SK-N-SH treated with all-trans-retinoic acid at 6 μM for 48 hours (cell line): ENCODE data around the gene TPR.

Source experiments
- ARNTL ChIP-seq: fragments of 450-650 bp; formaldehyde crosslinking; IDR thresholded peaks from 2 replicates; pipeline ENCODE4 v1.5.0; 2020; ENCODE audit warnings: low read depth, mild to moderate bottlenecking, moderate library complexity, borderline replicate concordance
- CSDC2 ChIP-seq: fragments of 250-450 bp; sonication (Bioruptor Pico); IDR thresholded peaks from 2 replicates; pipeline ENCODE4 v1.5.0; 2020; ENCODE audit warnings: mild to moderate bottlenecking, moderate library complexity
- GLIS3 ChIP-seq: fragments of 250-450 bp; sonication (Bioruptor Pico); IDR thresholded peaks from 2 replicates; pipeline ENCODE4 v1.5.0; 2020; ENCODE audit warnings: mild to moderate bottlenecking, moderate library complexity
- ISL1 ChIP-seq: fragments of 250-450 bp; sonication (Bioruptor Pico); IDR thresholded peaks from 2 replicates; pipeline ENCODE4 v2.1.2; 2022; ENCODE audit warnings: mild to moderate bottlenecking, moderate library complexity
- PATZ1 ChIP-seq: fragments of 250-450 bp; sonication (Bioruptor Pico); IDR thresholded peaks from 2 replicates; pipeline ENCODE4 v1.8.0; 2020; ENCODE audit warnings: mild to moderate bottlenecking, moderate library complexity, borderline replicate concordance
- PPARA ChIP-seq: fragments of 250-450 bp; sonication (Bioruptor Pico); IDR thresholded peaks from 2 replicates; pipeline ENCODE4 v1.5.0; 2020; ENCODE audit warnings: mild to moderate bottlenecking, borderline replicate concordance
- RARB ChIP-seq: fragments of 250-450 bp; sonication (Bioruptor Pico); IDR thresholded peaks from 2 replicates; pipeline ENCODE4 v1.8.0; 2021; ENCODE audit warnings: mild to moderate bottlenecking, moderate library complexity
- SNAI2 ChIP-seq: fragments of 250-450 bp; sonication (Bioruptor Pico); IDR thresholded peaks from 2 replicates; pipeline ENCODE4 v1.5.0; 2020; ENCODE audit warnings: mild to moderate bottlenecking, moderate library complexity
- TCF4 ChIP-seq: fragments of 250-450 bp; sonication (Bioruptor Pico); IDR thresholded peaks from 2 replicates; pipeline ENCODE4 v1.8.0; 2021; ENCODE audit warnings: mild to moderate bottlenecking, moderate library complexity, borderline replicate concordance
- TOX ChIP-seq: fragments of 250-450 bp; sonication (Bioruptor Pico); IDR thresholded peaks from 2 replicates; pipeline ENCODE4 v1.8.0; 2021; ENCODE audit warnings: mild to moderate bottlenecking, moderate library complexity, borderline replicate concordance
- TSHZ2 ChIP-seq: fragments of 250-450 bp; sonication (Bioruptor Pico); IDR thresholded peaks from 2 replicates; pipeline ENCODE4 v1.5.0; 2020; ENCODE audit warnings: mild to moderate bottlenecking, moderate library complexity
- ZFP3 ChIP-seq: fragments of 250-450 bp; sonication (Bioruptor Pico); IDR thresholded peaks from 2 replicates; pipeline ENCODE4 v1.5.0; 2020; ENCODE audit warnings: mild to moderate bottlenecking, moderate library complexity
- ZFP30 ChIP-seq: fragments of 450-650 bp; formaldehyde crosslinking; IDR thresholded peaks from 2 replicates; pipeline ENCODE4 v1.5.0; 2022; ENCODE audit warnings: mild to moderate bottlenecking, moderate library complexity
- ZNF8 ChIP-seq: fragments of 450-650 bp; formaldehyde crosslinking; IDR thresholded peaks from 2 replicates; pipeline ENCODE4 v1.5.0; 2020; ENCODE audit warnings: mild to moderate bottlenecking, moderate library complexity

- TF ChIP-seq RARB (CRISPR knock-in tag): no peak
- TF ChIP-seq PATZ1: no peak
- TF ChIP-seq ARNTL: no peak
- TF ChIP-seq ZFP30 (CRISPR knock-in tag): no peak
- TF ChIP-seq TCF4 (CRISPR knock-in tag): no peak
- TF ChIP-seq CSDC2: no peak
- no peak for TF ChIP-seq PPARA
- TF ChIP-seq TSHZ2 (CRISPR knock-in tag): no peak
- TF ChIP-seq ZNF8 (CRISPR knock-in tag): no peak
- TF ChIP-seq GLIS3 (CRISPR knock-in tag): no peak
- TF ChIP-seq SNAI2 (CRISPR knock-in tag): no peak
- no peak for TF ChIP-seq ZFP3 (CRISPR knock-in tag)
- no peak for TF ChIP-seq ISL1 (CRISPR knock-in tag)
- no peak for TF ChIP-seq TOX
Observed at GRCh38 chr1:186311375-186312051, 63.5 kb downstream of the TPR start.
